ENCODE data around the gene OR52E2.

DNA sequence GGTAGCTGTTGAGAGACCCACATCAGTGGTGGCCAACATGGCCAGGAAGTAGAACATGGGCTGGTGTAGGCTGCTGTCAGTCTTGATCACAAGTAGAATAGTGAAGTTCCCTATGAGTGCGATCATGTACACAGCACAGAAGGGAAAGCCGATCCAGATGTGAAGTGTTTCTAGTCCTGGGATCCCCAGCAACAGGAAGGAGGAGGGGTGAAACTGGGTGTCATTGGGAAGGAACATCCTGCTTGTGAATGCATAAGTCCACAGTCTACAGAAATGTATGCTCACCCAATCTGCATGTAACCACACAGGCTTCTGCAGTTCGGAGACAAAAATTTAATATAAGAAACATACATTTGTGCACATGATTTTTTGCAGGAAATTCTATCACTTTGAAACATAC, at the start of gene OR52E2:
- no peak for TF ChIP-seq EZH2 (IDR thresholded peaks at IDR 0.05; ENCODE audit: borderline replicate concordance, low read length)
- TF ChIP-seq CTCF (conservative IDR thresholded peaks at IDR 0.05 in 1 of 2, IDR thresholded peaks at IDR 0.05 in 1 of 2; ENCODE audit: extremely low read depth in 1 of 2, insufficient read depth in 1 of 2, low read depth in 1 of 2, low read length in 2 of 2), result no peak

All from mammary epithelial cell (primary cell).